Neural crest cell (in vitro differentiated cells): ENCODE results near the gene ZNF747. TPM values are rescaled to one million over a fixed set of nuclear protein-coding genes. Genes with fewer than 3 reads are reported as not detected.

Source experiments
- DNase-seq: peaks from one replicate; pipeline ENCODE4 v3.0.0; 2021; ENCODE audit warnings: low read depth, mixed read lengths, low spot score
- H3K27ac Mint-ChIP-seq: one replicate; pipeline ENCODE4 v1.8.0; 2021; ENCODE audit warnings: mild to moderate bottlenecking, mixed read lengths; ENCODE audit not compliant: unreplicated experiment
- H3K27me3 Mint-ChIP-seq: 2 replicates; pipeline ENCODE4 v1.8.0; 2021; ENCODE audit warnings: low read depth, mild to moderate bottlenecking, mixed read lengths
- H3K36me3 Mint-ChIP-seq: 2 replicates; pipeline ENCODE4 v1.8.0; 2021; ENCODE audit warnings: low read depth, mild to moderate bottlenecking, mixed read lengths
- H3K4me1 Mint-ChIP-seq: 2 replicates; pipeline ENCODE4 v1.8.0; 2021; ENCODE audit warnings: mixed read lengths
- H3K4me3 Mint-ChIP-seq: one replicate; pipeline ENCODE4 v1.8.0; 2021; ENCODE audit warnings: mild to moderate bottlenecking, mixed read lengths
- H3K9me3 Mint-ChIP-seq: 2 replicates; pipeline ENCODE4 v1.8.0; 2021; ENCODE audit warnings: mixed read lengths
- total RNA-seq: library from RNA; stranded (reverse); gene quantifications from 2 replicates; pipeline ENCODE4 v1.2.1, GENCODE V29; 2021
- TF ChIP-seq, protein P1 (sequence below): fragments of 200-600 bp; sonication (generic); conservative IDR thresholded peaks from 2 replicates; pipeline ENCODE4 v1.5.0; 2021; ENCODE audit warnings: antibody characterized with exemption, mild to moderate bottlenecking

The ZNF747 gene
- total RNA-seq, 1 donor from 2014 or later, result 10.5 TPM

DNA sequence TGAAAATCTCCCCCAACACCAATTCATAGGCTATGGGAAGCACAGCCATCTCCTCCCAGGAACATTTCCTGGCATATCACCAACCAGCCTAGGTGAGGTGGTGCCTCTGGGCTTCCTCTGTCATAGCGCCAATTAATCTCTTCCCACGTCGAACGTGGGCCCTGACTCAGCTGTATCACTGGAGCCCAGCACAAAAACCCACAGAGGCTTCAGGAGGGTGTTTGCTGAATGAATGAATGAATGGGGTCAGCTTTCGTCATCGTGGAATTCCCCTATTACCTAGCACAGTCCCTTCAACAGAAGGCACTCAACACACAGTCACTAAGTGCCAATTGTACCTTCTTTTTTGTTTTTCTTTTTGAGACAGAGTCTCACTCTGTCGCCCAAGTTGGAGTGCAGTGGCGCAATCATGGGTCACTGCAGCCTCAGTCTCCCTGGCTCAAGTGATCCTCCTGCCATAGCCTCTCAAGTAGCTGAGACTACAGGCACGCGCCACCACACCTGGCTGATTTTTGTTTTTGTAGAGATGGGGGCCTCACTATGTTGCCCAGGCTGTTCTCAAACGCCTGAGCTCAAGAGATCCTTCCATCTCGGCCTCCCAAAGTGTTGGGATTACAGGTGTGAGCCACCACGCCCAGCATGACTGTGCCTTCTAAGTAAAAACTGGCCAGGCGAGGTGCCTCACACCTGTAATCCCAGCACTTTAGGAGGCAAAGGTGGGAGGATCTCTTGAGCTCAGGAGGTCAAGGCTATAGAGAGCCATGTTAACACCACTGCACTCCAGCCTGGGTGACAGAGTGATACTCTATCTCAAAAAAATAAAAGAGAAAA is 32.7 kb upstream of the ZNF747 start:
- Mint-ChIP-seq H3K36me3 (no peaks in the 10 kb centered on the region), H3K9me3 (no peaks in the 10 kb centered on the region), H3K27me3 (no peaks in the 10 kb centered on the region), H3K4me1 (peaks cover 24% of the 10 kb centered on the region), H3K4me3 (peak overlapping the region; percentile 34), H3K27ac (no peak overlapping the region)
- TF ChIP-seq, protein P1, sequence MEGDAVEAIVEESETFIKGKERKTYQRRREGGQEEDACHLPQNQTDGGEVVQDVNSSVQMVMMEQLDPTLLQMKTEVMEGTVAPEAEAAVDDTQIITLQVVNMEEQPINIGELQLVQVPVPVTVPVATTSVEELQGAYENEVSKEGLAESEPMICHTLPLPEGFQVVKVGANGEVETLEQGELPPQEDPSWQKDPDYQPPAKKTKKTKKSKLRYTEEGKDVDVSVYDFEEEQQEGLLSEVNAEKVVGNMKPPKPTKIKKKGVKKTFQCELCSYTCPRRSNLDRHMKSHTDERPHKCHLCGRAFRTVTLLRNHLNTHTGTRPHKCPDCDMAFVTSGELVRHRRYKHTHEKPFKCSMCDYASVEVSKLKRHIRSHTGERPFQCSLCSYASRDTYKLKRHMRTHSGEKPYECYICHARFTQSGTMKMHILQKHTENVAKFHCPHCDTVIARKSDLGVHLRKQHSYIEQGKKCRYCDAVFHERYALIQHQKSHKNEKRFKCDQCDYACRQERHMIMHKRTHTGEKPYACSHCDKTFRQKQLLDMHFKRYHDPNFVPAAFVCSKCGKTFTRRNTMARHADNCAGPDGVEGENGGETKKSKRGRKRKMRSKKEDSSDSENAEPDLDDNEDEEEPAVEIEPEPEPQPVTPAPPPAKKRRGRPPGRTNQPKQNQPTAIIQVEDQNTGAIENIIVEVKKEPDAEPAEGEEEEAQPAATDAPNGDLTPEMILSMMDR, result no peak
- no peak for DNase-seq

GRCh38 chr16:30566531-30566930 is 31.9 kb upstream of the ZNF747 start:
- Mint-ChIP-seq H3K27me3 (no peaks in the 10 kb centered on the region), H3K36me3 (no peaks in the 10 kb centered on the region), H3K27ac (no peak overlapping the region), H3K4me3 (peak overlapping the region; percentile 65), H3K4me1 (peaks cover 16% of the 10 kb centered on the region), H3K9me3 (no peaks in the 10 kb centered on the region)
- TF ChIP-seq, protein P1, result no peak
- no peak for DNase-seq

GRCh38 chr16:30565984-30566383 is 31.3 kb upstream of the ZNF747 start:
- TF ChIP-seq, protein P1, result no peak
- no peak for DNase-seq
- H3K36me3 Mint-ChIP-seq, result no peaks in the 10 kb centered on the region
- peaks cover 15% of the 10 kb centered on the region for H3K4me1 Mint-ChIP-seq
- H3K4me3 Mint-ChIP-seq, result peak overlapping the region; percentile 65
- H3K27me3 Mint-ChIP-seq, result no peaks in the 10 kb centered on the region
- peak overlapping the region; percentile 20 for H3K27ac Mint-ChIP-seq
- no peaks in the 10 kb centered on the region for H3K9me3 Mint-ChIP-seq

- Mint-ChIP-seq H3K27ac (no peak overlapping the region), H3K4me3 (peak overlapping the region; percentile 44), H3K9me3 (no peaks in the 10 kb centered on the region), H3K27me3 (no peaks in the 10 kb centered on the region), H3K4me1 (peaks cover 11% of the 10 kb centered on the region), H3K36me3 (no peaks in the 10 kb centered on the region)
- TF ChIP-seq, protein P1, result no peak
- DNase-seq, result no peak
Observed at GRCh38 chr16:30565526-30565925, 30.9 kb upstream of the ZNF747 start.

- peaks cover 26% of the 10 kb centered on the region for H3K4me1 Mint-ChIP-seq
- H3K9me3 Mint-ChIP-seq, result no peaks in the 10 kb centered on the region
- no peak overlapping the region for H3K4me3 Mint-ChIP-seq
- H3K27me3 Mint-ChIP-seq, result no peaks in the 10 kb centered on the region
- H3K36me3 Mint-ChIP-seq, result no peaks in the 10 kb centered on the region
- H3K27ac Mint-ChIP-seq, result no peak overlapping the region
- TF ChIP-seq, protein P1, result no peak
- no peak for DNase-seq
Observed at GRCh38 chr16:30562021-30562420, 27.4 kb upstream of the ZNF747 start.
